Measurements from ENCODE around the gene UBALD2.

DNA sequence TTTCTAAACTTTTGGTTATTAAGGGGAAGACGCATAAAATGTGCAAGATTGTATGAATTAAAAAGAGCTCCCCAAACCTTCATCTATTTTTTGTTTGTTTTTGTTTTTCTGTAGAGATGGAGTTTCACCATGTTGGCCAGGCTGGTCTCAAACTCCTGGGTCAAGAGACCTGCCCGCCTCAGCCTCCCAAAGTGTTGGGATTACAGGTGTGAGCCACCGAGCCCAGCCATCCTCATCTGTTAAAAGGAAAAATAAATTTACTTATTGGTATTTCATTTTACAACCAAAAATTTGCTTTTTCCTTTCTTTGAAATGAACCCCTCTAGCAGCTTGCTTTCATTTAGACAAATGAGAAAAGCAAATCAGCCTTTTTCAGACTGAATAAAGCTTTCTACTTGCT lies 48.1 kb upstream of the UBALD2 start:
- TF ChIP-seq, protein P1, sequence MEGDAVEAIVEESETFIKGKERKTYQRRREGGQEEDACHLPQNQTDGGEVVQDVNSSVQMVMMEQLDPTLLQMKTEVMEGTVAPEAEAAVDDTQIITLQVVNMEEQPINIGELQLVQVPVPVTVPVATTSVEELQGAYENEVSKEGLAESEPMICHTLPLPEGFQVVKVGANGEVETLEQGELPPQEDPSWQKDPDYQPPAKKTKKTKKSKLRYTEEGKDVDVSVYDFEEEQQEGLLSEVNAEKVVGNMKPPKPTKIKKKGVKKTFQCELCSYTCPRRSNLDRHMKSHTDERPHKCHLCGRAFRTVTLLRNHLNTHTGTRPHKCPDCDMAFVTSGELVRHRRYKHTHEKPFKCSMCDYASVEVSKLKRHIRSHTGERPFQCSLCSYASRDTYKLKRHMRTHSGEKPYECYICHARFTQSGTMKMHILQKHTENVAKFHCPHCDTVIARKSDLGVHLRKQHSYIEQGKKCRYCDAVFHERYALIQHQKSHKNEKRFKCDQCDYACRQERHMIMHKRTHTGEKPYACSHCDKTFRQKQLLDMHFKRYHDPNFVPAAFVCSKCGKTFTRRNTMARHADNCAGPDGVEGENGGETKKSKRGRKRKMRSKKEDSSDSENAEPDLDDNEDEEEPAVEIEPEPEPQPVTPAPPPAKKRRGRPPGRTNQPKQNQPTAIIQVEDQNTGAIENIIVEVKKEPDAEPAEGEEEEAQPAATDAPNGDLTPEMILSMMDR (IDR thresholded peaks at IDR 0.05), result no peak
- TF ChIP-seq POLR2AphosphoS5 (IDR thresholded peaks at IDR 0.05; ENCODE audit: insufficient read depth in 1 of 2, low read depth in 1 of 2), result no peak

Data from vagina (tissue), 2 donors.